HG03045 (cell line): ENCODE data around the gene ATP6V0E1.

ENCODE experiments used
- ATAC-seq: cut with Tn5 transposase; IDR thresholded peaks from one replicate; pipeline ENCODE4 v1.9.1; 2021; ENCODE audit warnings: mild to moderate bottlenecking, moderate library complexity; ENCODE audit not compliant: unreplicated experiment

ATP6V0E1 gene

DNA sequence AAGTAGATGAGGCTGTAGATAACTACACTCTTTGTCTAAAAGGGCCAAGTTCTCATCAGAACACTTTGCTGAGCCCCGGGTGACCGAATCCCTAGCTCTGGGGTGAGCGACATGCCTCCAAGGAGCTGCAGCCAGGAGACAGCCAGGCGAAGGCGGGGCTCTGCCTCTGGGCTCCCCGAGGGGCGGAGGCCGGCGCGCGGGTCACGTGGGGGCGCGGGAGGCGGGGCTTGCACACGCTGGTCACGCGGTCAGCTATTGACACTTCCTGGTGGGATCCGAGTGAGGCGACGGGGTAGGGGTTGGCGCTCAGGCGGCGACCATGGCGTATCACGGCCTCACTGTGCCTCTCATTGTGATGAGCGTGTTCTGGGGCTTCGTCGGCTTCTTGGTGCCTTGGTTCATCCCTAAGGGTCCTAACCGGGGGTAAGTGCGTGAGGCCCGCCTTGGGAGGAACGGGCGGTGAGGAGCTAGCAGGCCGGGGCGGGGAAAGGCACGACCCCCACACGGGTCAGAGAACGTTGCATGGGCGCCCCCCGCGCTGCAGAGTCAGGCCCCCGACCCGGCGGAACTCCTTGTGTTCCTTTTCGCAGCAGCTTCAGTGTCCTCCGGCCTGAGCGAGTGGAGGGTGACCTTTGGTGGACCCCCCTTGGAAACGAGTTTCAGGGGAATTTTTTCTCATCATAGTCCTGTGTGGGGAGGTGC lies at the start of gene ATP6V0E1:
Gene ATP6V0E1 (plus strand): TSS at position 230 of the 702 bp plus-strand sequence. CDS start 90 bp downstream, at position 320.
- ATAC-seq, result peak; percentile 91

DNA sequence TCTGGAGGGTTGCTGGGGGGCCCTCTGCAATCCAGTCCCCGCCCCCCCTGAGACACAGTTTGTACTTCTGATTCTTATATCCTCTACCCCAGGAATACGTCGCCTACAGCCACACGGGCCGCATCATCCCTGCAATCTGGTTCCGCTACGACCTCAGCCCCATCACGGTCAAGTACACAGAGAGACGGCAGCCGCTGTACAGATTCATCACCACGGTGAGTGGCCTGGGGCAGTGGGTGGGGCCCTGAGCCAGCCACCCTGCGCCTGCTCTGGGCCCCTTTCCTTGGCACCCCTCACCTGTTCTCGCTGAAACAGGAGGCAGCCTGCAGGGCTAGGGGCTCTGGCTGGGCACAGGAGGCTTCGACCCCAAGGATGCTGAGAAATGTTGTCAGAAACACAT lies 48.5 kb upstream of the ATP6V0E1 start:
- no peak for ATAC-seq

DNA sequence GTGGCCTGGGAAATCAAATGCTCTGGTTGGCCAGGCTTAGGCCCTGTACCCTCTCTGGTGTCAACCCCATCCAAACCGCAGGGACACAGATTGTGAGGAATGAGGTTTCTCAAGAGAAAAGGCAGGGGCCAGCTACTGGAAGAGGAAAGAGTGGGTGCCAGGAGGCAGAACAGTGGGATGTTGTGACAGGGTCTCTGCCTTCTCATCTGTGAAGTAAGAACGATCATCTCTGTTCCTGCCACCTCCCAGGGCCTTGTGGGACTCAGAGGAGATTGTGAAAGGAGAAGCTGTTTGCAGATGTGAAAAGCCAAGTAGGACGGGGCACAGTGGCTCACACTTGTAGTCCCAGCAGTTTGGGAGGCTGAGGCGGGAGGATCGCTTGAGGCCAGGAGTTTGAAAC lies 47.2 kb upstream of the ATP6V0E1 start:
- ATAC-seq, result no peak

DNA sequence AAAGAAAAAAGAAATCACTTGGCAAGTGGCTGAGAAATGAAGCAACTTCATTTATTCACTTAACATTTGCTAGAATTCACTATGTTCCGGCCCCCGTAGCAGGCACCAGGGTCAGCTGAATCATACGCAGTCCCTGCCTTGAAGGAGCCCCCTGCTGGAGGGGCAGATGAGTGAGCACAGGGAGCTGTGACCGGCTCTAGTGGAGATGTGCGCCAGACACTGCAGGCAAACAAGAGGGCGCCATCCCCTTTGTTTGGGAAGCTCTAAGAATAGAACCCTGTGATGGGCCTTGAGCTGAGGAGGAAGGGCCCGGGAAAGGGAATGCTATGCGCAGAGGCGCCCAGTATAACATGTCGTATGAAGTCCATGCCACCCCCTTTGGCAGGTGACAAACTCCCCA lies 44.5 kb upstream of the ATP6V0E1 start:
- no peak for ATAC-seq

DNA sequence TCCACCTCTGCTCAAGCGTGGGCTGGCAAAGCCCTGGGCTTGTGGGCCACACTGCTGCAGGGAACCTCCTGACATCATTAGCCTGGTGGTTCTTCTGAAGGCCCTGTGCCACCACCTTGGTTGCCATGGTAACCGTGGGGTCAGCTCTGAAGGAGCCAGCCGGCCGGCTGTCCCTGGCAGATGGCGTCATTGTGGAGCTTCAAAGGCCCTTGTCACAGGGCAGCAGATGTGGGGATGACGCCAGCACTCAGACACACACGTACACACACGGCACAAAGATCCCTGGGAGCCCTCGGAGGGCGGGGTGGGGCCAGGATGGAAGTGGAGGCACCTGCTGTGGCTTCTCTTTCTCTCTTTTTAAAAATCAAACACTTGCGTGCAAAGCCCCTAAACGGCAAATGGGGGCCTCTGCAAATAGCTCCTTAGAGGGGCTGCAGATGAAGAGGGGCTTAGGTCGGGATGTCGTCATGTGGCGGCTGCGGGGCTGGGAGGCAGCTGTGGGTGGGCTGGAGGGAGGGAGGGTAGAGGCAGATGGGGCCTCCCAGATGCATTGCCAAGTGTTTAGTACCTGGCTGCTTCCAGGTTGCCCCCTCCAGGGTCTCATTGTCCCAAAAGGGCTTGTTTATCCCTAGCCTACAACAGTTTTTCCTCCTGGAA lies 43.8 kb upstream of the ATP6V0E1 start:
- no peak for ATAC-seq

DNA sequence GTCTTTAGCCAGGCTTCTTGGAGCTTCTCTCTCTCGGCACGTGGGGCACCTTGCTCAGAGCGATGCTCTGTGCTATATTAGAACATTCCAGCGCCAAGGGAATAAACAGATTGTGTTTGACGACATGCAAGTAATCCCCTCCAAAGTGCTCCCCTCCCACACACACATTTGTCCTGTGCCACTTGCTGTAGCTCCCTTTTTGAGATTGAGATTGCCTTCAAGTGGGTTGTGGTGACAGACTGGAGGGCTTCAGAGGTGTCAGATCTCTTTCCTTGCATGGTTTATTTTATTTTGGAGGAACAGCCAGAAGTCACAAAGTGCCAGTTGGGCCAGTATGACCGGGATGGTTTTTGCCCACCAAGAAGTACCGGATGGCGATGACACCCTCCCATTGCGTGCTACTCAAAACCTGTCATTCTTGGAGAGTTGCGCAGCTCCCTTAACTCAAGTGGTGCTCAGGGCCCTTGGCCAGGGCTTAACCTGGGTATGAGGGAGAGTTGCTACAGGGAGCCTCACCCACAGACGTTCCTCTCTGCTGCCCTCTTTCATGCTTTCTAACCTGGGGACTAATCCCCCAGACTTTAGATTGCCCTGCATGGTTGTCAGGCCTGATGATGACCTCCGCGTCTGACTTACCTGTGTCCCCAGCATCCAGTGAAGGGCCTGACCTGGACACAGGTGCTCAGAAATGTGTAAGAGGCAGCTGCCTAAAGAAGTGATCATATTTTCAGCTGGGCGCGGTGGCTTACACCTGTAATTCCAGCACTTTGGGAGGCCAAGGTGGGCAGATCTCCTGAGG lies 43.1 kb upstream of the ATP6V0E1 start:
- ATAC-seq, result no peak

DNA sequence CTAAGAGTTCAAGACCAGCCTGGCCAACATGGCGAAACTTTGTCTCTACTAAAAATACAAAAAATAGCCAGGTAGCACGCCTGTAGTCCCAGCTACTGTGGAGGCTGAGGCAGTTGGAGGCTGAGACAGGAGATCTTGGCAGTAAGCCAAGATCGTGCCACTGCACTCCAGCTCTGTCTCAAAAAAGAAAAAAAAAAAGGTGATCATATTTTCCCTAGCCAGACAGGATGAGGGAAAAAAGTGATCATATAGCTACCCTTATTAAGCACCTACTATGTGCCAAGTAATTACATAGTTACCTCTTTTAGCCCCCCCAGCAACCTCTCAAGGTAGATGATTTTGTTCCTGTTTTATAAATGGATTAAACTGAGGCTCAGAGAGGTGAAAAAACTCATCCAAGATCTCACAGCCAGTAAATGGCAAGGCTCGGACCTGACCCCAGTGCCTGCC lies 42.5 kb upstream of the ATP6V0E1 start:
- no peak for ATAC-seq

DNA sequence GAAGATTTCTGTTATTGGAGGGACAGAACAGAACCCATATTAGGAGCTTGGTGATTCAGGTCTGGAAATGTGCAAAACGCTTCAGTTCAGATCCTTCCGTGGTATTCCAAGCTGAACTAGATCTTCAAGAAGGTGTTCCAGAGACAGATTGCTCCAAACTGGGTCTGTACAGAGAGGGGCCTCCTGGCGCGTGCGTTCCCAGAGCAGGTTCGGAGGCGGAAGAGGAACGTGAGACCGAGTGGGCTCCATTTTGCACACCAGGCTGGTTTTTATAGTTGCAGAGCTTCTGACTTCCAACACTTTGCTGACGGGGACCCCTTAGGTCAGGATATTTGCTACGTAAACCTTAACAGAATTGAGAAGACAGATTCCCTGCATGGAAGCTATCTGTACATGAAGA lies 41.0 kb upstream of the ATP6V0E1 start:
- no peak for ATAC-seq

DNA sequence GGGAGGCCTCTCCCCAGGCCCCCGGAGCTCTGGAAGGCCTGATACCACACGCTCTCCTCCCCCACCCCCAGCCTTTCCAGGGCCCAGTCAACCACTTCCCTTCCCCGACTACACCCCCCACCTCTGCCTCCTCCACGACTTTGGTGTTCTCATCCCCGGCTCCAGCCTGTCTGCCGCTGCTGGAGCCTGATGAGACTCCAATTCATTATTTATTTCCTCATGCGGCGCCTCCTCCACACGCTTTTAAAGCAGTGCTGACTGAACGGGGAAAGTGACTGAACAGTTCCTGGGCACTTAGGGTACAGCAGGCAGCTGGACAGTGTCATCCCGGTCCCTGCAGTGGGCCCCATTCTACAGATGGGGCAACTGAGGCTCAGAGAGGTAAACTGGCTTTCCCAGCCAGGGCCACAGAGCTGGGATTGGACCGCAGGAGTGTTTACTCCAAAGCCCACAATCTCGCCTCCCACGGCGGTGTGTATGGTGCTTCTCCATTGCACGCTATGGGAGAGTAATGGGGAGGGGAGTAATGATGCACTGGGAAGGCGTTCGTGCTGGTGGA lies 40.2 kb upstream of the ATP6V0E1 start:
- ATAC-seq, result no peak

DNA sequence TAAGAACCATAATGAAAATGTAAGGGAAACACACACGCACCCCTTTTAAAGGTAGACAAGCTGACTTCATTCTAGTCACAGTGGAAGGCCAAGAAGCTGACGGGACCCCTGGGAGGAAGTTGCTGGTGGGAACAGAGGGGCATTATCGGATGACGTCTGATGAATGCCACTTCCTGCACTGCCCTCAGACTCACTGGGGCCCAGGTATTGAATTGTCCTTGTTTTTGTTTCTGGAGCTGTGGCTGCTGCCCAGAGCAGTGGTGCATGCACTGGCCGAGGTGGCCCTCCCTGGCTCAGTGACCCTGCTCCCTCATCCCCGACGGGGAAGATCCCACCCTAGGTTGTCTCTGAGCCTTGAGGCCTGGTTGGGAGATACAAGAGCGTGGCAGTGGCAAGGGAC lies 39.7 kb upstream of the ATP6V0E1 start:
- no peak for ATAC-seq

DNA sequence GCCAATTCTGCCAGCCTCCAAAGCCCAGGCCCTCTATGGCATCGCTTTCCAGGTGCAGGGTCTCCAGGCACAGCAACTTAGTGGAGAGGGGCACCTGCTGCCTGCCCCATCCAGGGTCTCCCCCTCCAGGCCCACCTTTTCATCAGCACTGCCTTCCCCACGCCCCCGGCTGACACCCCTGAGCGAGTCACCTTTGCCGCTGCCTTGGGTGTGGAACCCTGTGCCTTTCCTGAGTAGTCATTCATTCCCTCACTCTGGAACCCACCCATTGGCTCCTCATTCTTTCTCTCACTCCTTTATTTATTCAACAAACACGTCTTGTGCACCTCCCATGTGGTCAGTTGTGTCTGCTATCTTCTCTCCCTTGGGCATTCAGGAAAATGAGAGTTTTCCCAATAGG lies 38.8 kb upstream of the ATP6V0E1 start:
- ATAC-seq, result no peak

DNA sequence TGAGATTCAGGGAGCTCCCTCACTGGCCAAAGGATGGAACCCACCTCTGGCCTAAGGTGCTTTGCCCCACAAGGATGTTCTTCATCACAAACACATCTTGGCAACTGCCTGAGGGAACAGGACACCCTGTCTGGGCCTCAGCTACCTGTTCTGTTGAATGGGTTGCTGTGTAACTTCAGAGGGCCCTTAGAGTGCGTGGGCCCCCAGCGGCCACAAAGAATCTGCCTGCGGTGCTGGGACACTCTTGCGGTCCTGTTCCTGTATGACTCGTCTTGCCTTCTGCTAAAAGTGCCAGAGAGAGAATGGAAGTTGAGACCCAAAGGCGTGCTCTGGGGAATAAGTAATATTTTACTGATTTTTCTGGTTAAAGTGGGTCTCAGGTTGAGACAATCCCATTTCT lies 38.4 kb upstream of the ATP6V0E1 start:
- no peak for ATAC-seq

DNA sequence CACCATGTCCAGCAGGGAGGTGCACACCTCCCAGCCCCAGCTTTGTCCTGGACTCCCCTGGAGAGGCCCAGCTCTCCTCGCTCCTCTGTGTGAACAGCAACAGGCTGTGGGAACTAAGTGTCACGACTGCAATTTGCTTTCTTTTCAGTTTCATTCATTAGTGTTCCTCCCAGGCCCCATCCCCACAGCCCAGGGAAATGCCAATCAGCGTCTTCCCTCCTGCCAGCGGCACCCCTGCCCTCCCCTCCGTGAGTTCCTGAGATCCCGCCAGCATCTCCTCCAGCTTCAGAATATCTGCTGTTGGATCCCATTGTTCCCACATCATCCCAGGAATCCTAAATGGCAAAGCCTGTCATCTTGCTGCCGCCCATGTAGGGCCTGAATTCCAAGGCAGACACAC lies 37.4 kb upstream of the ATP6V0E1 start:
- ATAC-seq, result no peak

DNA sequence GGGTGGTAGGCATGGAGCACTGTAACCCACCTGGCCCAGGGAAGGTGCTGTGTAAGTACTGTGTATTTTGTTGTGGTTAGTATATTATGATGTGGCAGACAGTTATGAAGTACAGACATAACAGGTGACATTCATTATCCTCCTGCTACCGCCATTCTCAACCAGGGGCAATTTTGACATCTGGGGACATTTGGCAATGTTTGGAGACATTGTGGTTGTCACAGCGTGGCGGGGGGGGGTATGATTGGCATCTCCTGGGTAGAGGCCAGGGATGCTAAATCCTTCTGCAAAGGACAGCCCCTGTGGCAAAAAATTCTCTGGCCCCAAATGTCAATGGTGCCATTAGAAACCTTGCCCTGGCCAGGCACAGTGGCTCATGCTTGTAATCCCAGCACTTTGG lies 34.1 kb upstream of the ATP6V0E1 start:
- no peak for ATAC-seq

DNA sequence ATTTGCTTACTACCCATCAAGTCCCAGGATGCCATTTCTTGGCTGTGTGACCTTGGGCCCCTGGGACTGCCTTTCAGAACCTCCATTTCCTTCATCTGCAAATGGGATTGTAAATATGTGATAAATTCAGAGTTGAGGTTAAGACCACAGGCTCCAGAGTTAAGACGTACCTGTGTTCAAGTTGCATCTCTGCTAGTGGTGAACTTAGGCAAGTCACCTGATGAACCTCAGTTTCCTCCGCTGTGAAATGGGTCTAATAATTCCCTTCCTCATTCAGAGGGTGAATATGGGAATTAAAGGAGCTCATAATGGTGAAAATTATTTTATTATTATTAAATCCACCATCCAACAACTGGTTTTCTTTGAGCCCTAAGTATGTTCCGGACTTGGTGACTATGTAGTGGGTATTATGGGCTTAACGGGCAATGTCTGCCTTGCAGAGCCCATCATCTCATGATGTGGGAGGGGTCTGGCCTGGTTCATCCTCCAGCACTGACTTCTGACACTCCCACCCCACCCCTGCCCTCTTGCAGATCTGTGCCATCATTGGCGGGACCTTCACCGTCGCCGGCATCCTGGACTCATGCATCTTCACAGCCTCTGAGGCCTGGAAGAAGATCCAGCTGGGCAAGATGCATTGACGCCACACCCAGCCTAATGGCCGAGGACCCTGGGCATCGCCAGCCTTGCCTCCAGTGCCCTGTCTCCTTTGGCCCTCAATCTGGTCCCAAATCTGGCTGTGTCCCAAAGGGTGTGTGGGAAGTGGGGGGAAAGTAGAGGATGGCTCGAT lies 33.2 kb upstream of the ATP6V0E1 start:
- no peak for ATAC-seq

DNA sequence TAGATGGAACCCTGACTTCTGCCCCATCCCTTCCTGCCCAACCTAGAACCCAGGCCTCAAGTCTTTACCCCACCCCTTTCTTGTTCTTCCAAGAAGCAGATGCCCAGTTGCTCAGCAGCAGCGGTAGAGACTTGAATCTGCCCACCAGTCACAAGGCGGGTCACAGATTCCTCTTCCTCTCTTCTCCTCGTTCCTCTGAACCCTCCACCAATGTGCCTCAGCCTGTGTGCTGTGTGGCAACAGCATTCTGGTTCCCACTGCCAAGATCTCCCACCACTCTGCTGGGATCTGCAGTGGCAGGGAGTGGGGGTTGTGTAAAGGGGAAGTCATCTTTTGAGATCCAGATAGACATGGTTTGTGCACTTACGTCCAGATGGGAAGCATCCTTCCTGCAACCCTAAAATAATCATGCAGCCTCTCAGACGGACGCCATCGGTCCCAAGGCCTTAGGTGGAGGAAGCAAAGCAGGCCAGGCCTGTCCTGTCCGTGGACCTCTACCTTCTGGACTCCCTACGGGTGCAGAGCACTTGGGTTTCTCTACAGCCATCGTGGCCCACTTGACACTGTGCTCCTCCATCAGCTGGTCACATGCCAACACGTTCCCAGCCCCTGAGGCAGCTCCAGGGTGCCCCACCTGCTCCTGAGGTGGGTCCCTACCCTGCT lies 32.1 kb upstream of the ATP6V0E1 start:
- no peak for ATAC-seq

DNA sequence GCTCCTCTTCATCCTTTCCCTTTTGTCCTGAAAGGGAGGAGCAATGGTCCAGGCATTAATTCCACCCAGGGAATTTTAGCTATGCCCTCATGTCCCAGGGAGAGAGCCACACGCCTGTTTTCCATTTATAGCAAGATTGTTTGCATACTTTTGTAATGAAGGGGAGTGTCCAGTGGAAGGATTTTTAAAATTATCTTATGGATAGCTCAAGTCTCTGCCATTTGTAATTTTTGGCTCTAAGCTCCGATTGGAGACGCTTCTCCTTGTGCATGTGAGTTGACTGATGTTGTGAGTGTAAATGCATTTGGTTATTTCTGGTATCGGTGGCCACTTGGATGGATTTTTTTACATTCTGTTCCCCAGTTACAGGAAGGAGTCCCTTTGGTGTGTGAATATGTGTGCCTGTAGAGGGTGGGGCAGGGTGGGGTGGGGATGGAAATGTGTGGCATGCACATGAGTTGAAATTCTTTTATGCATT lies 31.5 kb upstream of the ATP6V0E1 start:
- no peak for ATAC-seq

DNA sequence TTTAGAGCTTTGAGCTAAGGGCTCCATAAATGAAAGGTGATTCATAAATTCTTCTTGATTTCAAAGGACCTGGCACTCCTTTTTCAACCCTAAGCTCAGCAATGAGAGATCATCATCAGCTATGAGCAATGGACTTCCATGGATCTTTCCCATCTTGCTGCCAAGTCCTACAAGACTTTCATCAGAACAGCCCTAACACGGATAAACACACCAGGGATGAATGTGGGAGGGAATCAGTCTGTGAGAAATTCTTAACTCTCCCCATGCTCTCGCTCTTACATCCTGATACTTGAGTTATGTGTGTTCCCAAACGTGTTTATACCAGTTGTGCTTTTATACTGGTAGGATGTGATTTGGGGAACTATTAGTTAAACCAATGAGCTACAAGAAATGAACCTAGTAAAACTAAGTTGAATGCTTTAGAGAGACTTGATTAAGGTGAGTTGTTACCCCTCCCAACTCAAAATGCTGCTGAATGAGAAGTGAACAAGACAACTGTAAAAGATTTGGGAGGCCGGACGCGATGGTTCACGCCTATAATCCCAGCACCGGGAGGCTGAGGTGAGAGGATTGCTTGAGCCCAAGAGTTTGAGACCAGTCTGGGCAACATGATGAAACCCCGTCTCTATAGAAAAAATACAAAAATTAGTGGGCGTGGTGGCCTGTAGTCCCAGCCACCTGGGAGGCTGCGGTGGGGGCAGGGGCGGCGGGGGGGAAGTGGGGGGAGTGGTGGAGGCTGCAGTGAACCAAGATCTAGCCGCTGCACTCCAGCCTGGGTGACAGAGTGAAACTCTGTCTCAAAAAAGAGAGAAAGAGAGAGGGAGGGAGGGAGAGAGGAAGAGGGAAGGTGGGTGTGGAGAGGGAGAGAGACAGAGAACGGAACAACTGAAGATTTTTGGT lies 29.5 kb upstream of the ATP6V0E1 start:
- no peak for ATAC-seq

DNA sequence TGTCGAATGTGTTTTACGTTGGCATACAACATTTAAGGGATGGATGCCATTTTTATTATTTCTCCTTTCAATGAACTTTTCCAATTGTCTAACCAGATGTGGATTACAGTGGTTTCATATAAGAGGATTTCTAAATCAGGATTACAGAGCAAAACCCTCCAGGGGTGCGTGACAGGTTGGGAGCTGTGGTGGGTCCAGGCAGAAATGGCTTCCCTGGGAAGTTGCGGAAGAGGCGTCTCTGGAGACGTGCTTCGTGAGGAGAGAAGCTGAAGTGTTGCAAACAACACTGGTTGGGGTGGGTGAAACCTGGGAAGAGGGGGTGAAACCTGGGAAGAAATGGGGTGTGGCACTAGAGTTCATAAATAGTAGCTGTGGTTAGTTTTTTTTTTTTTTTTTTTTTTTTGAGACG lies 28.8 kb upstream of the ATP6V0E1 start:
- no peak for ATAC-seq
